Lower leg skin (tissue), 4 donors: Measurements from ENCODE around the gene ZNF776. TPM values are rescaled to one million over a fixed set of nuclear protein-coding genes. Genes with fewer than 3 reads are reported as not detected.

Experiments
- DNase-seq, 2 donors: peaks; one replicate each; pipeline ENCODE4 v3.0.0-alpha.2; 2019; ENCODE audit warnings: low spot score in 2 of 2
- H3K4me3 ChIP-seq: fragments of 200-600 bp; sonication (generic); 2 replicates; pipeline ENCODE4 v1.5.1; 2017; ENCODE audit warnings: mild to moderate bottlenecking, low read depth; ENCODE audit not compliant: poor library complexity, severe bottlenecking
- POLR2A ChIP-seq, 2 donors: fragments of 450-650 bp; IDR thresholded peaks; one replicate each; pipeline ENCODE4 v1.6.1; 2016 to 2017; ENCODE audit warnings: antibody characterized with exemption in 2 of 2, mild to moderate bottlenecking in 1 of 2, moderate library complexity in 1 of 2
- WGBS, 2 donors: methylation state at CpG; one replicate each; pipeline ENCODE4 v1.1.5; 2018; 5-methylcytosine and 5-hydroxymethylcytosine counted together
- intact Hi-C: fragments of 100-400 bp; cut with DNase I; formaldehyde crosslinking; loops from one replicate; pipeline ENCODE4 v1.15.0; 2023; ENCODE audit warnings: low total_unique reads
- total RNA-seq, 4 donors: library from RNA; depleted of rRNA; stranded (reverse); fragments of >200 nt; gene quantifications; one replicate each; pipeline ENCODE4 v1.1.0, GENCODE V29; 2016
- TF ChIP-seq, protein P1 (sequence below), 3 donors: fragments of 450-650 bp; IDR thresholded peaks; one replicate each; pipeline ENCODE4 v1.5.1; 2016; ENCODE audit warnings: antibody characterized with exemption in 3 of 3, mild to moderate bottlenecking in 3 of 3, moderate library complexity in 2 of 3

ZNF776 gene
- 10 to 100 TPM in 3 of 4 donors, 1 to 10 TPM in 1; 9.5 to 23.7 (median 13.0) TPM for total RNA-seq

DNA sequence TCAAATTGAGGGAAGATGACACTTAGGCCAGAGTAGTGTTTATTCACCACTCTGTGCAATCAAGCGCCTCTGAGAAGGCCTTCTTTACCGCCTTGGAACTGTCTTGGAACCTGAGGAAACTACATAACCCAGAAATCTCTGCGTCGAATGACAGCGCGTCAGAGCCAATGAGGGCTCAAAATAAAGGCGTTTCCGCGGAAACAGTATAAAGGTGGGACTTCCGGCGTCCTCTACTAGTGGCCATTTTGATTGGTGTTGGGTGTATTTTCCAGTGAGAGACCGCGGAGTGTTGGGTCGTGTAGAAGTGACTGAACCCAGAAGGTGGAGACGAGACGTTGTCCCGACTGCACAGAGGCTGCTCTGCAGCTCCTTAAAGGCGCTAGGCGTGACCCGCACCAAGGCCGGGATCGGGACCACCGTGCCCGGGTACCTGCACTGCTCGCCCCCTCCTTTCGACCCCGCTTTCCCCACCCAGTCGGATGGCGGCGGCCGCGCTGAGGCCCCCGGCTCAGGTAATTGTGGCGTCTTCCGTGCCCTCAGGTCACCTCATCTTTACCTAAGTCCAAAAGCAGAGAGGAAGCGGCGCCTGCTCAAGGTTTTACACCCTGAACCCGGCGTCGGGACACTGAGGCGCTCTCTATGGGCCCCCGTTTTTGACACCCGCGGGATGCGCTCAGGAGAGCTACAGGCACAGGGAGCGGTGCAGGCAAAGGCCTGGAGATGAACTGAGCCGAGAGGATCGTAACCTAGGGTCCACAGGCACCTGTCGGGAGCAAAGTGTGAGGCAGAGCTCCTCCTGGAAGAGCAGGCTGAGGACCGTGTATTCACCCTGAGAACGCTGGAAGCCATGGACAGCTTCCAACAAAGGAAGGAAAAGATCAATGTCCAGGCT is at the start of gene ZNF776:
ZNF776 (plus strand) TSS at position 236 of the 892 bp plus-strand sequence; CDS start at position 480, 244 bp downstream.
- H3K4me3 ChIP-seq: peak within 1 kb of the TSS; percentile 89
- intact Hi-C loops: no loop called here
- 2 to 3% methylated on average over 38 to 51 of the region's 51 CpGs for WGBS, 2 donors
- TF ChIP-seq, protein P1, sequence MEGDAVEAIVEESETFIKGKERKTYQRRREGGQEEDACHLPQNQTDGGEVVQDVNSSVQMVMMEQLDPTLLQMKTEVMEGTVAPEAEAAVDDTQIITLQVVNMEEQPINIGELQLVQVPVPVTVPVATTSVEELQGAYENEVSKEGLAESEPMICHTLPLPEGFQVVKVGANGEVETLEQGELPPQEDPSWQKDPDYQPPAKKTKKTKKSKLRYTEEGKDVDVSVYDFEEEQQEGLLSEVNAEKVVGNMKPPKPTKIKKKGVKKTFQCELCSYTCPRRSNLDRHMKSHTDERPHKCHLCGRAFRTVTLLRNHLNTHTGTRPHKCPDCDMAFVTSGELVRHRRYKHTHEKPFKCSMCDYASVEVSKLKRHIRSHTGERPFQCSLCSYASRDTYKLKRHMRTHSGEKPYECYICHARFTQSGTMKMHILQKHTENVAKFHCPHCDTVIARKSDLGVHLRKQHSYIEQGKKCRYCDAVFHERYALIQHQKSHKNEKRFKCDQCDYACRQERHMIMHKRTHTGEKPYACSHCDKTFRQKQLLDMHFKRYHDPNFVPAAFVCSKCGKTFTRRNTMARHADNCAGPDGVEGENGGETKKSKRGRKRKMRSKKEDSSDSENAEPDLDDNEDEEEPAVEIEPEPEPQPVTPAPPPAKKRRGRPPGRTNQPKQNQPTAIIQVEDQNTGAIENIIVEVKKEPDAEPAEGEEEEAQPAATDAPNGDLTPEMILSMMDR (IDR thresholded peaks at IDR 0.05): no peak
- no peak for TF ChIP-seq POLR2A (IDR thresholded peaks at IDR 0.05)
- DNase-seq: peak; percentile 88 to 95

DNA sequence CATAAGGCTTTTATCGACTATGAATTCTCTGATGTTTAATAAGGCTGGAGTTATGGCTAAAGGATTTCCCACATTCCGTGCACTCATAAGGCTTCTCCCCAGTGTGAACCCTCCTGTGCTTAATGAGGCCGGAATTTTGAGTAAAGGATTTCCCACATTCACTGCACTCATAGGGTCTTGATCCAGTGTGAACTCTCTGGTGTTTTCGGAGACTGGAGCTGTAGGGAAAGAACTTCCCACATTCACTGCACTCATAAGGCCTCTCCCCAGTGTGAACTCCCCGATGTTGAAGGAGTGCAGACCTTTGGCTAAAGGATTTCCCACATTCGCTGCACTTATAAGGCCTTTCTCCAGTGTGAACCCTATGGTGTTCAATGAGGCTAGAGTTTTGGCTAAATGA is 45.0 kb upstream of the ZNF776 start:
- TF ChIP-seq POLR2A (IDR thresholded peaks at IDR 0.05): no peak
- TF ChIP-seq, protein P1 (IDR thresholded peaks at IDR 0.05): no peak
- 94 to 96% methylated on average over 6 of the region's 6 CpGs for WGBS, 2 donors
- no peak for DNase-seq
- intact Hi-C loops: no loop called here
- H3K4me3 ChIP-seq: no peak overlapping the region

DNA sequence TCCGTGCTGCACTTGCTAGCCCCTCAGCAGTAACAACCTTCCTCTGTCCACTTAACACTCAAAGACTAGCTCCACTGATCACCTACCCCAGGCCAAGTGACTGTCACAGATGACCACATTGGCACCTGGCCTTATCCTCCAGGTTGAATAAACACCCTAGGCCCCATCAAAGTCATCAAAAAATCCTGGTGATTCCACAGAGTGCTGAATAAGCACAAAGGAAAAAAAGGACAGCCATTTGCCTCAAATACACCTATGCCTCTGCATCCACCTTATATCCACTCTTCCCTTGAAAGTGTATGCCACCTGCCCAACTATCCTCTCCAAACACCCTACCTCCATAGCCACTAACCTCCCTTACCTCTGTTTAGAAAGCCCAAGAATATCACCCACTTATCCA is 40.3 kb upstream of the ZNF776 start:
- intact Hi-C loops: no loop called here
- TF ChIP-seq, protein P1 (IDR thresholded peaks at IDR 0.05): no peak
- no peak for TF ChIP-seq POLR2A (IDR thresholded peaks at IDR 0.05)
- H3K4me3 ChIP-seq: no peak overlapping the region
- 100% methylated on average over 1 of the region's 1 CpG for WGBS, 2 donors
- no peak for DNase-seq

- 4 to 5% methylated on average over 45 of the region's 53 CpGs for WGBS, 2 donors
- peak within 1 kb of the TSS; percentile 16 for H3K4me3 ChIP-seq
- DNase-seq: peak in 1 of 2 donors; percentile 72
- intact Hi-C loops: no loop called here
- no peak for TF ChIP-seq POLR2A (IDR thresholded peaks at IDR 0.05)
- TF ChIP-seq, protein P1 (IDR thresholded peaks at IDR 0.05): no peak
Measured at GRCh38 chr19:57708641-57709361, 37.8 kb upstream of the ZNF776 start, which contains the start of gene ZNF154. TSS of gene ZNF154 (minus strand) at chr19:57709204. CDS start at chr19:57708971, 233 bp downstream.

DNA sequence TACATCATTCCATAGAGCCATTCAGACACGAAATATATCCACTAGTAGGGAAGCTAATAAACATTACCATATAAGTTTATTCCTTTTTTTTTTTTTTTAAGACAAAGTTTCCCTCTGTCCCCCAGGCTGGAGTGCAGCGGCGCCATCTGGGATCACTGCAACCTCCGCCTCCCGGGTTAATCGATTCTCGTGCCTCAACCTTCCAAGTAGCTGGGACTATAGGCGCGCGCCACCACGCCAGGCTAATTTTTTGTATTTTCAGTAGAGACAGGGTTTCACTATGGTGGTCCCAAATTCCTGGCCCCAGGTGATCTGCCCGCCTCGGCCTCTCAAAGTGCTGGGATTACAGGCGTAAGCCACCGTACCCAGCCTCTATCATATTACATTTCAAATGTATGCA is 37.0 kb upstream of the ZNF776 start:
- 68 to 69% methylated on average over 15 of the region's 15 CpGs for WGBS, 2 donors
- DNase-seq: peak in 1 of 2 donors; percentile 34
- TF ChIP-seq POLR2A (IDR thresholded peaks at IDR 0.05): no peak
- TF ChIP-seq, protein P1 (IDR thresholded peaks at IDR 0.05): no peak

More for the DNA sequence above, 37.0 kb upstream of the ZNF776 start:
- intact Hi-C loops: no loop called here
- H3K4me3 ChIP-seq: no peak overlapping the region
